PC-9 (cell line): ENCODE data around the gene NLGN1.

Experiments used
- CTCF ChIP-seq: fragments of 200-600 bp; sonication (generic); conservative IDR thresholded peaks from 2 replicates; pipeline ENCODE4 v1.6.1; 2017; ENCODE audit warnings: mixed run types, antibody characterized with exemption, mild to moderate bottlenecking, moderate library complexity
- EZH2 ChIP-seq: fragments of 200-600 bp; sonication (generic); IDR thresholded peaks from 2 replicates; pipeline ENCODE4 v1.8.0; 2017; ENCODE audit warnings: antibody characterized with exemption, low read depth

- TF ChIP-seq CTCF: no peak
- no peak for TF ChIP-seq EZH2
Observed at GRCh38 chr3:174089592-174089991, 692.0 kb downstream of the NLGN1 start.
